22Rv1 (cell line): ENCODE data around the gene UBE2QL1.

ENCODE experiments used
- H3K27ac ChIP-seq: fragments of 450-650 bp; 2 replicates; pipeline ENCODE4 v1.5.1; 2017
- CTCF ChIP-seq: fragments of 450-650 bp; IDR thresholded peaks from 2 replicates; pipeline ENCODE4 v1.5.1; 2017; ENCODE audit warnings: mild to moderate bottlenecking
- ZFX ChIP-seq: fragments of 450-650 bp; IDR thresholded peaks from 2 replicates; pipeline ENCODE4 v1.6.1; 2017; ENCODE audit warnings: antibody characterized with exemption, borderline replicate concordance

UBE2QL1 gene

GRCh38 chr5:6407558-6408259 is 41.0 kb upstream of the UBE2QL1 start:
- H3K27ac ChIP-seq: no peak overlapping the region
- TF ChIP-seq ZFX (no peak), CTCF (no peak)

- H3K27ac ChIP-seq: no peak overlapping the region
- TF ChIP-seq CTCF: no peak
- TF ChIP-seq ZFX: no peak
These were observed 40.4 kb upstream of the UBE2QL1 start for GRCh38 chr5:6408260-6408596.

- TF ChIP-seq CTCF (no peak), ZFX (no peak)
- no peak overlapping the region for H3K27ac ChIP-seq
These were observed 39.8 kb upstream of the UBE2QL1 start for GRCh38 chr5:6408627-6409446.

GRCh38 chr5:6410421-6410820 is 38.2 kb upstream of the UBE2QL1 start:
- no peak for TF ChIP-seq CTCF
- H3K27ac ChIP-seq: no peak overlapping the region

GRCh38 chr5:6411141-6411540 is 37.5 kb upstream of the UBE2QL1 start:
- TF ChIP-seq CTCF (no peak), ZFX (no peak)
- no peak overlapping the region for H3K27ac ChIP-seq

- no peak overlapping the region for H3K27ac ChIP-seq
- TF ChIP-seq CTCF: no peak
- no peak for TF ChIP-seq ZFX
These were observed 35.8 kb upstream of the UBE2QL1 start for GRCh38 chr5:6412811-6413210.

GRCh38 chr5:6417657-6418056 is 31.0 kb upstream of the UBE2QL1 start:
- no peak for TF ChIP-seq ZFX
- no peak for TF ChIP-seq CTCF
- no peak overlapping the region for H3K27ac ChIP-seq
